GM18517 (cell line): Measurements from ENCODE around the gene MDC1.

Source experiments
- ATAC-seq: cut with Tn5 transposase; IDR thresholded peaks from one replicate; pipeline ENCODE4 v1.9.1; 2021; ENCODE audit warnings: mild to moderate bottlenecking, moderate library complexity; ENCODE audit not compliant: unreplicated experiment

Gene MDC1

DNA sequence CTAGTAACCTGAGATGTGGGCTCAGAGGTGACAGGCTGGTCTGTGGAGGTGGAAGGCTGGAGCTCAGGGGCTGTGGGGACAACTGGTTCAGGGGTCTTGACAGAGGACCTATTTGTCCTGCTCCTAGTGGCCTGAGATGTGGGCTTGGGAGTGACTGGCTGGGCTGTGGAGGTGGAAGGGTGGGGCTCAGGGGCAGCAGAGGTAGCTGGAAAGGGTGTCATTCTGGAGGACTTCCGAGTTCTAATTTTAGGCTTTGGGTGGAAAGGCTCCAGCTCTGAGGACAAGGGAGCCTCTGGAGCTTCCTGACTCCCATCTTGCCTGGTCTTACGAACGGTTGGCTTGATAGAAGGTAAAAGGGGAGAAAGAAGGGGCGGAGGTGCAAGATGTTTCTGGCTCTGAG, 11.5 kb downstream of the MDC1 start:
- no peak for ATAC-seq

DNA sequence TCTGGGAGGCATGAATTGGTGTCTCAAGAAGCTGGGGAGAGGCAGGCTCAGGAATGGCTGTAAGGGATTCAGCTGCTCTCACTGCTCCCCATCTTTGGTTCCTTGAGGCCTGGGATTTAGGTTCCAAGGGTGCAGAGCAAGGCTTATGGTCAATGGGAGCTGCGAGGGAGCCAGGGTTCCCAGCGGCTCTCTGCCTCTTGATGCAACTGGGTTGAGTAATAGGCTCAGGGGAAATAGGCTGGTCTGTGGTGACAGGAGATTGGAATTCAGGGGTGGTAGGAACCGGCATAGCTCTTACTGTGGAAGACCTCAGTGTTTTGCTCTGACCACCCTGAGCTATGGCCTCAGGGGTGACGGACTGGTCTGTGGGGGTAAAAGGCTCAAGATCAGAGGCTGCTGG, 13.3 kb downstream of the MDC1 start:
- no peak for ATAC-seq

DNA sequence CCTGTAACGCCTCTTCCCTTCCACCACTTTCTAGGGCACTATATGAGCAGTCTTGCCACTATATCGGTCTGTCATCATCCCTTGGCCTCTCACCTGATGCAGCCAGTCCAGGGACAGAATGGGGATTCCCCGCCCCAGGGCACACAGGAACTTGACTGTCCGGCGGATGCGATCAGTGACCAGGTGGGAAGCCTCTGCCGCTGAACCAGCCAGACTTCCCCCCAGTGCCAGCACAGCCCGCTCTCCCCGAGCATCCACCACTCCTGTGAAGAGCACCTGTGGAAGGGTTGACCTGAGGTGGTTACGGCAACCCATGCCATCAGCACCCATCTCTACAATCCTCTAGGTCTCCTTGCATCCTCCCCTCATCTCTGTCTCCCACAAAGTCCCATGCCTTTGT, 14.1 kb downstream of the MDC1 start:
- ATAC-seq: no peak

DNA sequence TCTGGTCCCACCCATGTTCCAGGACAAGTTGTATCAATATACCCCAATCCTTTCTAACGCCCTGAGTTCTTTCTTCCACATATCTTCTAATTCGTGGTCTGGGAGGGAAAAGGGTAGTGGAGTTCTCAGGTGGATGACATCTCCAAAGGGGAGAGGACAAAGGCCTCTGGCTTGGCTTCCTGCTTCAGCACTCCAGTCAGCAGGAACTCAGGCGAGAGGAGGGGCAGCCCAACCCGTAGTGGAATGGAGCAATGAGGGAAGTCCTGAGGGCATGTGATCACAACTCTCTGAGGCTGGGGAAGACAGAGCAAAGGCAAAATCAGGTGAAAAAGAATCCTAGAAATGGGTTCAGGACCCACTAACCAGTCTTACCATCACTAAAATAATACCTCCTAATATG, 16.7 kb downstream of the MDC1 start:
- no peak for ATAC-seq

DNA sequence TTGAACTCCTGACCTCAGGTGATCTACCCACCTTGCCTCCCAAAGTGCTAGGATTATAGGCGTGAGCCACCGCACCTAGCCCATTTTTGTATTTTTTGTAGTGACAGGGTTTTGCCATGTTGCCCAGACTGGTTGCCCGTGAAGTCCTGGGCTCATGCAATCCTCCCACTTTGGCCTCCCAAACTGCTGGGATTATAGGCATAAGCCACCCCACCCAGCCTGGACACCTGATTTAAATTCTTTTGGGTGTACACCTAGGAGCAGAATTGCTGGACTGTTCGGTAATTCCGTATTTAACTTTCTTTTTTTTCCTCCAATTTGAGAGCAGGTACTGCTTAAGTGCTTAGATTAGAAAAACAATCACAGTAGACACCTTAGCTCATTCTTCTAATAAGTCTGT, 20.6 kb downstream of the MDC1 start:
- no peak for ATAC-seq

DNA sequence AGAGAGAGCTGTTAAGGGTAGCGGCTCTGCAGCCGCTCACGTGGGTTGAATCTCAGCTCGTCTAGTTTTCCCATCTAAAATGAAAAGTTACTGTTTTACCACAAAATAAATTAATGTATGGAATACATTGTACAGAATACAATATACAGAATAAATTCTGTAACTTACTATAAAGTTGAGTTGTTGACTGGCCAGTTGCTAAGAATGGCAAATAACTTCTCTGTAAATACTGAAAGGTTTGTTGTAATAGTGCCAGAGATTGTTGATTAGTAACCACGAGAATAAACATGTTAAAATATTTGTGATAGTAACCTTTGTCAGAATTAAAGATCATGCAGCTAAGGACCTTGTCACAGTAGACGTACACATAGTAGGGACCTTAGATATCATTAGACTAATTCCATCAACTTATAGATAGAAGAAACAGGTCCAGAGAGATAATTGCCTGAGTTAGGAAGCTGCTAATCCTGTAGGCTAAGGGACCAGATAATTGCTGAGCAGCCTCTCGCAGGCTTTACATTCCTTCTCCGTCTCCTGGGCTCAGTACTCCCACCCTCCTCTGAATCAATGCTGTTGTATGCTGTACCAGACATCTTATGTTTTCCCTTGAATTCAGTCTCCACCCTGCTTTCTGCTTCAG, 25.8 kb downstream of the MDC1 start:
- ATAC-seq: no peak

DNA sequence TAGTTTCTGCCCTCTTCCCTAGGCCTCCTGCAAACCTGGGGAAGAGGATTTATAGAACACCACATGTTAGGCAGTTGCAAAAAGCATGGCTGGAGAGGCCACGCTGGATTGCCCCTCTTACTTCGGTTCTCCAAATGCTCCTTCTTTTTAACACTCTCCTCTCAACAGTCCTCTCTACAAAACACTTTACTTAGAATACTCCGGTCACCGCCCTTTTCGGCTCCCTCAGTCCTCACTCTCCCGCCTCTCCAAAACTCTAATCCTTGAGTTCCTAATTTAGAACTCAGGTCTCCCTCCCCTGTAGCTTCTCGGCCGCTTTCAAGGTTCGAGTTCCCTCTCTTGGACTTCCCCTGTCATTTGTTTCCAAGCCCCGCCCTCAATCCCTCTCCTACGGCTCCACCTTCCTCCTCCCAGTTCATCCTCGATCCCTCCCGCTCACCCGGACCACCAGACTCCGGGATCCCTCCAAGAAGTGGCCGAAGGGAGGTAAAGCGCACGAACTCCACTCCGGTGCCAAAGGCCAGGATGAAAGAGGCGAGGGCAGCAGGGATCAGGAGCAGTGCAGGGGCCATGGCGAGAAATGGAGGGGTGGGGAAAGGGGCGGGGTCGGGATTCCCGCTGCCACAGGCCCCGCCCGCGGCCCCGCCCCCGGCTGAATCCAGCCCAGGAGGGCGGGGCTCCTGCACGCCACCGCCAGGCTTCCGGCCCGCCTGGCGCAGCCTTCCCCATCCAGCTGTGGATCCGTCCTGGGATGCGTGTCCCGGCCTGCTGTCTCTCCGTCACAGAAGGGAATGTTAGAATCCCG, 26.5 kb downstream of the MDC1 start, which contains the start of gene NRM:
NRM (minus strand) TSS at position 582 of the 805 bp plus-strand sequence; CDS start at position 572, 10 bp downstream.
- no peak for ATAC-seq

DNA sequence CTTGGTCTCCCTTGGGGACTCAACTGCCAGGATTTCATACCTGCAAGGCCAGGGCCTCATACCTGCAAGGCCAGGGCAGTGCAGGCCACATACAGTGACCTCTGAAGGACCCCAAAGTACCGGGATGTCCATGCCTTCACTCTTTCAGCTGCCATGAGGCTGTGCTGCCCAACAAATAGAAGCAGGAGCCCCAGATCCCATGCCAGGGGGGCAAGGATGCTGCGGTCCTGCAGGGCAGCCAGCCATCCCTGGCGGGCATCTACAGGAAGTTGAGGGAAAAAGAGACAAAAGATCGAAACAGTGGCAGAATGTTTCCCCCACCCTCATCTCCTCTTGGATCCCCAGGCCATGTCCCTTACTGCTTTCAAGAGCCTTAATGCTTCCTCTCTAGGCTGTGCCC, 27.1 kb downstream of the MDC1 start:
- no peak for ATAC-seq

DNA sequence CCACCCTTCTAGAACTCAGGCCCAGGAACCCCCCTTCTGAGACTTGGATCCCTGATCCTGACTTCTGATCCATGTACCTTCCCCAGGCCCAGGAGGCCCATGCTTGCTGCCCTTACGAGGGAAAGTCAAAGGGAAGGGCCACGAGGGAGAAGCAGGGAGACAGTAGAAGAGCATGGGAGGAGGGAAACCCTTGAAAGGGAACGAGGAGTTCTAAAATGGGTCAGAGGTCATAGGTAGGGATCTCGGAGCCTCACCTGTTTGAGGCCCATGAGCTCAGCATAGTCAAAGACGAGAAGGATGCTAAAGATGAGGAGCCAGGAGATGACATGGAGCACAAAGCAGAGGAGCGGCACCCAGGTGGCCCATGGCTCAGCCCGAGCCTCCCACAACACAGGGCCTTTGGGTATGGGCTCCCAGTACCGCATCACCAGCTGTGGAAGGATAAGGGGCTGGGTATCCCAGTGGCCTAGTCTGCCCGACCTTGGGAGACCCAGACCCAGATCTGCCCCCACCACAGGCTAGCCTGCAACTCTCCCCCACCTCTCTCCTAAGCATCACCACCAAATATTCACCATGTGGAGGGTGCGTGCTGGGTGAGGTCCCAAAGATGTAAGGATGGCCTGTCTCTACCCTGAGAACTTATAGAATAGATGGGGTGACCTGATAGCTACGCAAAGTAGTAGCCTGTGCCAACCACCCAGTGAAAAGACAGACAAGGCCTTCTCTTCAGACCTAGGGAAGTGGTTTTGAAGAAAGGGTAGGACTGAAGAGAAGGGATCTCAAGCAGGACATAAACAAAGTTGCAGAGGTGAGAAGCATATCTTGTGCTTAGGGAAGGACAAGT, 27.8 kb downstream of the MDC1 start:
- ATAC-seq: no peak

DNA sequence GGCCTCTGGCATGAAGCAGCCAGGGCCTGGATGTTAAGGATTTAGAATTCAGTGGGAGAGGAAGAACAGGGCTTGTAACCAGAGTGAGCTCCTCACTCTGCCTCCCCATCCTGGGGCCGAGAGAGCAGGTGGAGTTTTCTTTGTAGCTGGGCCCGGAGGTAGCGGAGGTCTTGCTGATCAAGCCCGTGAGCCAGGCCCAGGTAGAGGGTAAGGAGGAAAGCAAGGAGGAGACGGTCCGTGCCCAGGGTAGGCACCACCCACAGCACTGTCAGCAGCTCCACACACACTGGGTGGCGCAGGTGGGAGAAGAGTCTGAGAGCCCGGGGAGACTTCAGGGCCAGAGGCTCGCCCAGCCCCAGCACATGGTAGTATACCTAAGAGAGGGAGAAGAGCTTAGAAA, 28.5 kb downstream of the MDC1 start:
- no peak for ATAC-seq

DNA sequence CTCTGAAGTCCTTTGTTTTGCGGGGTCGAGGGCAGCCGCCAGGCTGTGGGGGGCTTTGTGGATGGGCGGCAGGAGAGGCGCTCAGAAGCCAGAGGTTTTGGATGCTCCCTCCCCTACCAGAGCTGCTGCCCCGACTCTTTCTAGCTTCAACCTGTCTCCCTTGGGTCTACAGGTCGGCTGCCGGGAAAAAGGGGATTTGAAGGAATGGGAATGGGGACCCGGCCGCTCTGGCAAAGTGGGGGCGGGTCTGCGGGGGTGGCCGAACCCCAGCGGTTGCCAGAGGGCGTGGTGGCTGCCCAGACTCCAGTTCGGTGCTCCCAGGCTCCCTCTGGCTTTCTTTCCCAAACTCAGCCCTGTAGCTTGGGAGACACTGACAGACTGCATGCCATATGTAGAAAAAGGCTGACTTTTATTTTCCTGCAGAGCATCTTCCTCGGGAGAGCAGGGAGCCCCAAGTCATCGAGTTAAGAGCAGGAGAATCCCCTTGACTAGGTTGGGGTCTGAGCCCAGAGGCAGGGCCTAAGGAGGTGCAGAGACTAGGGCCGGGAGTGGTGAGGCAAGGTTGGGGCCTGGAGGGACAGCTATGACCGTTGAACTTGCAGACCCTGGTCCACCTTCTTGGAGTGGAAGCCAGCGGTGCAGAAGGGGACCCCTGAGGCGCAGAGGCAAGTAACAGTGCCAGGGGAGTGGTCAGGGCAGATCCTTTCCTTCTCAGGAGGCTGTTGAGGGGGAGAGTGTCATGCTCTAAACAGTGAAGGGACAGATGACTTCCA, 29.2 kb downstream of the MDC1 start:
- ATAC-seq: no peak

DNA sequence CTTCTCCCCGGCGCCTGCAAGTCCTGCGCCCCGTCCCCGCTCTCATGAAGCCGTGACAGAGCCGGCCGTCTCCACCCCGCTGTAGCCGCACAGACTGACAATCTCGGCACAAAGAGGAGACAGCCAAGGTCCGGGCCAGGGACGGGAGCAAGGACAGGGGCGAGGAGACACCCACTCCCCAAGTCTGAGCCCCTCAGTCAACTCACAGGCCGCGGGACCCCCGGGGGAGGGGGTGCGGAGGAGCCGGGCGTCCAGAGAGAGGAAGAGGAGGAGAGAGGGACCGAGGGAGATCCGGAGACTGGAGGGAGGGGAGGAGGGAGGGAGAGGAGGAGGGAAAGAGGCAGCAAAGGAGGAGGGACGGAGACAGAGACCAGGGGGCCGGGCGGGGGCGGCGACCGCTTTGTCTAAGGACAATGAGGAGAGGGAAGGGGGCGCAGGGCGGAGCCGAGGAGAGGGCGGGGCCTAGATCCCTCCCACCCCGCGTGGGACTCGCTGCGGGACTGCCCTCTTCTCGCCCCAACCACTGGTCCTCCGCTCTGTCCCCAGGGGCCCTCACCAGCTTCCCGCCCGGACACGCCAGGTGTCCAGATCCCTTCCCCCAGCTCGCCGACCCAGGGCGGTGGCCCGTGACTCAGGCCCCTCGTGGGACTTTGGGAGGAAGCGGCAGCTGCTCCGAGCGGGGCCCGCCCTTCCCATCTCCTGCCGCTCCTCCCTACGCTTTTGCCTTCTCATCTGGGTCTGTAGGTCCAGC, 30.0 kb downstream of the MDC1 start:
- ATAC-seq: peak; percentile 41

DNA sequence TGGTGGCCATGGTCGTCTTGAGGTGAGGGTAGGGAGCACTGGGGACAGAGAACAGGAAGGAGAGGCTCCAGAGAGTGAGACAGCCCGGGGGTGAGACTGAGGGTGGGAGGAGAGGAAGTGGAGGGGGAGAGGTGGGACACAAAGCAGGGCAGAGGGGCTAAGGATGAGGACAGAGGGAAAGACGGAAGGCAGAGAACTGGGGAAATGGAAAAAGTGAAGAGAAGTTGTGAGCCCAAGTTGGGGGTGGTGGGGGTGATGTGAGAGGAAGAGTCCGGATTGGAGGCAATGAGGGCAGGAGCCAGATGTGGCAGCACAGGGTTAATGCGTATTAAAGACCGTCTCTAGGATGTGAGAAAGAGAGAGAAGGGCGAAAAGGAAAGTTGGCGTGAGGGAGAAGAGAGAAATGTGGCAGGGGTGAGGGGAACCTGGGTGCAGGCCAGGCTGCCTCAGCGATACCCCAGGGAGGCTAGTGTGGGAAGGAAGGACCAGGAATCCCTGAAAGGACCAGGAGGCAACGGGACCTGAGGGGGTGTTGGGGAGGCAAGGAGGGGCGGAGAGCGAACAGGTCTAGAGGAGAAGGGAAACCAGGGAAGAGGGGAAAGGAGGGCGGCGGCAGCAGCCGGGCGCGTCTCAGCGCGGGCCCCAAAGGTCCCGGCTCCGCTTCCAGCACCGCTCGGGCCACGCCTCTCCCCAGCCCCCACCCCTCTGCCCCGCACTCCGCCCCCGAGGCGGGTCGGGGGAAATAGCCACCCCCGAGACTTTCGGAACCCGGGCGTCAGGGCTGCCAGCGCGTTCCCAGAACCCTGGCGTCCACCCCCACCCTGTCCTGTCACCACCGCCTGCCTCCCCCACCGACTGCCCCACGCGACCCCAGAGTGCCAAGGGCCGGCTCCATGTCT, 30.8 kb downstream of the MDC1 start, which contains the start of gene PPP1R18:
PPP1R18 (minus strand) TSS at position 637 of the 899 bp plus-strand sequence; CDS start at position 10, 627 bp downstream.
- ATAC-seq: no peak

DNA sequence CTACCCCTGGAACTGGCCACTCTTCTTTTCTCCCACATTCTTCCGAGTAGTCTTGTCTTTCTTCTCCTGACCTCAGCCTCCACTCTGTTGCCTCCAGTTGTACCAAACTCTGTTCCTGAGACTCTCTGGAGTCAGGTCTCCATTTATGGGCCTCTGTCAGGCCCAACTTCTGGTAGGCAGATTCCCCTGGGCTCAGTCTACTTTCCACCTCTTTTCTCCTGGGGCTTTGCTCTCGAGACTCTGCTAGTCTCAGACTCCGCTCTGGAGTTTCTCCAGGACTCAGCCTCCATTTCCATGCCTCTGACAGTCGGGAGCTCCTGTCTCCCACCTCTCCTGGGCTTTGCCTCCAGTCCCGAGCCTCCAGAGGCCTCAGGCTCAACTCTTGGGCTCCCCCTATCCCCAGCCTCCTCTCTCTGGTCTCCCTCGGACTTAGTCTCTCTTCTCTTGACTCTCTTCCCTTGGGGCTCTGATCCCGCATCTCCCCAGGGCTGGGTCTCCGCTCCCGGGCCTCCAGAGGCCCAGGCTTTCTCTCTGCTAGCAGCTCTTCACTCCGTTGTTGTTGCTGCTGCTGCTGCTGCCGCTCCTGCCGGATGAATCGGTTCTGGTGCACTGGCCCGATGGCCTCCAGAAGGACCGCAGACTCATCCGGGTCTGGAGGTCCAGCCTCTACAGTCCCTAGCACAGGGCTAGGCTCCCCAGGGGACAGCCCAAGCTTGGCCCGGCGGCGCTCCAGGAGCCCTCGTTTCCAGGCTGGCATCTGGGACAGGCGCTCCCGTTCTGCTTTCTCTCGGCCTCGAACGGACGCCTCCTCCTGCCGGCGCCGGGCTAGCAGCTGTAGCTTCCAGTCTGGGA, 31.7 kb downstream of the MDC1 start:
- ATAC-seq: no peak

DNA sequence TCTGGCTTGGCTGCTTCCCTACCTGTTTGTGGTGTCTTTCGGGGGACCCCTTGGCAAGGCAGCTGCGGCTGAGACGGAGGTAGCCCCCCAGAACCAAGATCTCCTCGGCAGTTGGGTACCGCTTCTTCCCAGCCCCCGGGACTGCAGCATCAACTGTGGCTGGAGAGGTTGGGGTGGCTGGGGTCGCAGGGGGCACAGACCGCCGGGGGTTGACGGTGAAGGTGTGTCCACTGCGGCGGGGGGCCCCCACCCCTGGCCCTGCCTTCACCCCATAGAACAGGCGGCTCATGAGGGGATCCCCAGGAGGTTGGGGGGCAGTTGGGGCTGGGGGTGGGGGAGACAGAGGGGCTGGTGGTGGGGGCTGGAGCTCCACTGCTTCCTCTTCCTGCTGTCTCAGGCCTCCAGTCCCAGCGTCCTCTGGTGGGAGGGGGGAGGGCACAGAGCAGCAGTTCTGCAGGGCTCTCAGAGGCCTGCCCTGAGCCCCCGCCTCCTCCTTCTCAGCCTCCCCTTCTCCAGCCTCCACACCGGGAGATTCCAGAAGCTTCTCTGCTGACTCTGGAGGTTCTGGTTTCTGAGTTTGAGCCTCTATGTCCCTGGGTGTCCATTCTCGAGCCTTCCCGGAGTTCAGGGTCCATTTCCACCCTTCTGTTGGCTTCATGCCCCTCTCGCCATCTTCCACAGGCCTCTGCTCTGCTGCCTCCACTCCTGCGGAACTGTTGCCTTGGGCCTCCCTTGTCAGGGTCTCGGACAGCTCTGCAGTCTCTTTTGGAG, 32.5 kb downstream of the MDC1 start:
- no peak for ATAC-seq

DNA sequence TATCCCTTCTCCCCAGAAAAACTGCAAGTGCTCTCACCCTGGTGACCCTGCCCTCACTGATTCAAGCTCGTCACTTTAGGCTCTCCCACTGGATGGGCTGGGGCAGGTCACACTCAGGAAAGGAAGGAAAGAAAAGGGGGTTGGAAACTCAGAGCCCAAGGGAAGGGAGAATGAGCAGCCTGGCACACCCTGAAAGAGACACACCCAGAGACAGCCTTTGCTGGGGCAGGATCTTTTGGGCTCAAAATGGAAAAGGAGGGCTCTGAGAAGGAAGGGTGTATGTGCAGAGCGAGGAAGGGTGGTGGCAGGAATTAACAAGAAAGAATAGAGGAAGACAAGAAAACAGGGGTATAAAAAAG, 33.1 kb downstream of the MDC1 start:
- ATAC-seq: no peak

DNA sequence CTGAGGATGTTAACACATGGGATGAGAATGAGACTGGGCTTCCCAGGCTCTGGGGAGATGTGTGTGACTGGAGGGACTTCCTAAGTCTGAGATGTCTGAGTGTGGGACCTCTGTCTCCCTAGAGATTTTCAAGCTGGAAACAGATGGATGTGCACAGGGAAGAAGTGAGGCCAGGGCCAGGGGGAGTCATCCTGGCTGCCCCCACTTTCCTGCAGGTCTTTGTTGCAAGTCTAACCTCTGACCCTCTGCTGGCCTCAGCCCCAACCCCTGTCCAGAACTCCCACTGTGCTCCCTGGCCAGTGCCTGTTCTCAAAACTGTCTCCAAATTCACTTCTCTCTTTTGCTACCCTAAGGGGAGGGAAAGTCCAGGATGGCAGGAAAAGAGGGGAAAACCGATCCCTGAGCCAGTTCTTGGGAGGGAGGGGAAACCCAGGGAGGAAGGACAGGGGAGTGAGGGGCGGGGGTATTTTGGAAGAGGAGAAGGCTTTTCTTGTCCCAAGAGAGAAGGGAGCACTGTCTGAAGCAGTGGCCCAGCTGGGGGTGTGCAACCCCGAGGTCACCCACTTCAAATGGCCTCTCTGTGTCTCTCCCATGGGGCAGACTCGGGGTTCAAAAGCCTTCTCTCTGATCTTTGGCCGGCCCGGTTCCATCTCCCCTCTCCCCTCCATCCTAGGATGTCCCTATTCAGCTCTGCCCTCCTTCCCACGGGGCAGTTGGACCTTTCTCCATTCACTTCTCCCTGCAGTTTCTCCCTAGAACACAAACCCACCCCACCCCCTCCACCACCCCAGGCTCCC, 33.7 kb downstream of the MDC1 start:
- ATAC-seq: no peak
